Sigmoid colon (tissue), 7 donors: ENCODE measurements around the gene THAP5. TPM values are rescaled to one million over a fixed set of nuclear protein-coding genes. Genes with fewer than 3 reads are reported as not detected.

Experiments used
- DNase-seq: peaks from one replicate; pipeline ENCODE4 v3.0.0-alpha.2; 2019
- H3K27ac ChIP-seq, 4 donors: fragments of 200-600 bp; sonication (generic); one replicate each; pipeline ENCODE4 v1.5.1; 2016 to 2019; ENCODE audit warnings: mild to moderate bottlenecking in 1 of 4
- H3K27me3 ChIP-seq, 3 donors: fragments of 200-600 bp; sonication (generic); one replicate each; pipeline ENCODE4 v1.5.1; 2019; ENCODE audit warnings: mild to moderate bottlenecking in 1 of 3
- H3K36me3 ChIP-seq, 4 donors: fragments of 200-600 bp; sonication (generic); one replicate each; pipeline ENCODE4 v1.5.1; 2016 to 2019
- H3K4me1 ChIP-seq, 4 donors: fragments of 200-600 bp; sonication (generic); one replicate each; pipeline ENCODE4 v1.5.1; 2017 to 2019
- H3K4me3 ChIP-seq, 4 donors: fragments of 200-600 bp; sonication (generic); one replicate each; pipeline ENCODE4 v1.5.1; 2017 to 2019; ENCODE audit warnings: mild to moderate bottlenecking in 2 of 4, moderate library complexity in 1 of 4
- H3K9me3 ChIP-seq, 4 donors: fragments of 200-600 bp in 3 of 4; sonication (generic) in 3 of 4; one replicate each; pipeline versions ENCODE4 v1.5.1 to v1.6.1; 2013 to 2019
- EP300 ChIP-seq, 4 donors: sonication (generic); formaldehyde crosslinking; IDR thresholded peaks; one replicate each; pipeline ENCODE4 v1.6.1; 2017; ENCODE audit warnings: antibody characterized with exemption in 4 of 4
- POLR2A ChIP-seq, 2 donors: fragments of 450-650 bp; IDR thresholded peaks; one replicate each; pipeline ENCODE4 v1.6.1; 2016; ENCODE audit warnings: antibody characterized with exemption in 2 of 2, mild to moderate bottlenecking in 2 of 2, moderate library complexity in 2 of 2
- POLR2AphosphoS5 ChIP-seq, 4 donors: sonication (generic); formaldehyde crosslinking; IDR thresholded peaks; one replicate each; pipeline ENCODE4 v1.6.1; 2017; ENCODE audit warnings: antibody characterized with exemption in 4 of 4
- WGBS, 2 donors: extraction: QIAGEN DNeasy Blood & Tissue Kit; methylation state at CpG; one replicate each; pipeline ENCODE4 v1.1.7; 2013; 5-methylcytosine and 5-hydroxymethylcytosine counted together
- intact Hi-C: fragments of 100-400 bp; cut with DNase I; formaldehyde crosslinking; loops from one replicate; pipeline ENCODE4 v1.15.1; 2023
- polyA plus RNA-seq, 3 donors: library from polyadenylated mRNA; stranded (reverse); fragments of 200-250 nt; gene quantifications; one replicate each; pipeline ENCODE4 v1.2.3, GENCODE V29; 2013
- total RNA-seq, 4 donors: library from RNA; depleted of rRNA; stranded (reverse); fragments of >200 nt; gene quantifications; one replicate each; pipeline ENCODE4 v1.1.0, GENCODE V29; 2016
- TF ChIP-seq, protein P1 (sequence below), 4 experiments: fragments of 450-650 bp in 3 of 4; fragments of 200-600 bp in 1 of 4; IDR thresholded peaks; one replicate each; pipeline ENCODE4 v1.5.1; 2016 to 2019; ENCODE audit warnings: antibody characterized with exemption in 4 of 4, mild to moderate bottlenecking in 3 of 4, moderate library complexity in 2 of 4
- donor health status: healthy with polysubstance abuse.
- donor health status: Bipolar disorder and iron deficiency.
- donor health status: healthy.

THAP5 gene, protein sequence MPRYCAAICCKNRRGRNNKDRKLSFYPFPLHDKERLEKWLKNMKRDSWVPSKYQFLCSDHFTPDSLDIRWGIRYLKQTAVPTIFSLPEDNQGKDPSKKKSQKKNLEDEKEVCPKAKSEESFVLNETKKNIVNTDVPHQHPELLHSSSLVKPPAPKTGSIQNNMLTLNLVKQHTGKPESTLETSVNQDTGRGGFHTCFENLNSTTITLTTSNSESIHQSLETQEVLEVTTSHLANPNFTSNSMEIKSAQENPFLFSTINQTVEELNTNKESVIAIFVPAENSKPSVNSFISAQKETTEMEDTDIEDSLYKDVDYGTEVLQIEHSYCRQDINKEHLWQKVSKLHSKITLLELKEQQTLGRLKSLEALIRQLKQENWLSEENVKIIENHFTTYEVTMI
- total RNA-seq (10 to 100 TPM; 28.5 to 37.1 (median 31.5) TPM), polyA plus RNA-seq (10 to 100 TPM in 1 of 3 donors, 1 to 10 TPM in 2; 9.6 to 12.7 (median 9.7) TPM)

DNA sequence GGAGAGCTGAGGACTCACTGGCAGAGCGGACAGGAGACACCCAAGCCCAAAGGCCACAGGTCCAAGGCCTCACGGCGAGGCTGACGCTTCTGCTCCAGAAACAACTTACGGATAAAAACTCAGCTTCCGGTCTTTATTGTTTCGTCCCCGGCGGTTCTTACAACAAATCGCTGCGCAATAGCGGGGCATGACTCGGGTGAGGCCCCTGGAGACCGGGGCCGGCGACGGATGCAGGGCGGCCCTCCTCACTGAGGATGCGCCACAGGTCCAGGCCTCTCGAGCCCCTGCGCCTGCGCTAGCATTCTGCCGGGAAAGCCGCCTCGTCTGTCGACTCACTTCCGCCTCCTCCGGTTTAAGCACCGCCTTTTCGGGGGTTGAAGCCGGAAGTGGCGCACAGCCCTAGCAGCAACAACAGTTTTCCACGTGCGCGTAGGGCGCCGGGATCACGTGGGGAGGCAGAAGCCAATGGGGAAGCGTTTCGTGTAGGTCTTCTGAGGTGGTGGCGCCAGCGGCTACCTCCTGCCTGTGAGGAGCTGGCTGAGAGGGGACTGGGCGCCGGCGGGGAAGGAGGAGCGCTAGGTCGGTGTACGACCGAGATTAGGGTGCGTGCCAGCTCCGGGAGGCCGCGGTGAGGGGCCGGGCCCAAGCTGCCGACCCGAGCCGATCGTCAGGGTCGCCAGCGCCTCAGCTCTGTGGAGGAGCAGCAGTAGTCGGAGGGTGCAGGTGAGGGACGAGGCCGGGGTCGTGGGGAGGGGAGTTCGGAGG is at the start of gene THAP5, which contains the start of gene DNAJB9:
THAP5 (minus strand) TSS at position 326 of the 765 bp plus-strand sequence; CDS start at position 189, 137 bp downstream.
DNAJB9 (plus strand) TSS at position 494 of the 765 bp plus-strand sequence. CDS start 1,853 bp downstream, outside the sequence.
- DNase-seq: peak; percentile 100
- no peaks in the 10 kb centered on the region for H3K27me3 ChIP-seq
- H3K27ac ChIP-seq: peak within 1 kb of the TSS; percentile 97 to 99 (median 98)
- intact Hi-C loops: loop anchor here (1.0 kb wide), 1 partner anchor 43 kb away; the partner anchor contains the start of gene PNPLA8
- H3K4me3 ChIP-seq: peak within 1 kb of the TSS; percentile 79 to 90 (median 84)
- TF ChIP-seq EP300 (IDR thresholded peaks at IDR 0.05) (peak in 1 of 4 donors; percentile 96), POLR2A (IDR thresholded peaks at IDR 0.05) (peak; percentile 85 to 93), POLR2AphosphoS5 (IDR thresholded peaks at IDR 0.05) (peak; percentile 96 to 99 (median 98))
- TF ChIP-seq, protein P1, sequence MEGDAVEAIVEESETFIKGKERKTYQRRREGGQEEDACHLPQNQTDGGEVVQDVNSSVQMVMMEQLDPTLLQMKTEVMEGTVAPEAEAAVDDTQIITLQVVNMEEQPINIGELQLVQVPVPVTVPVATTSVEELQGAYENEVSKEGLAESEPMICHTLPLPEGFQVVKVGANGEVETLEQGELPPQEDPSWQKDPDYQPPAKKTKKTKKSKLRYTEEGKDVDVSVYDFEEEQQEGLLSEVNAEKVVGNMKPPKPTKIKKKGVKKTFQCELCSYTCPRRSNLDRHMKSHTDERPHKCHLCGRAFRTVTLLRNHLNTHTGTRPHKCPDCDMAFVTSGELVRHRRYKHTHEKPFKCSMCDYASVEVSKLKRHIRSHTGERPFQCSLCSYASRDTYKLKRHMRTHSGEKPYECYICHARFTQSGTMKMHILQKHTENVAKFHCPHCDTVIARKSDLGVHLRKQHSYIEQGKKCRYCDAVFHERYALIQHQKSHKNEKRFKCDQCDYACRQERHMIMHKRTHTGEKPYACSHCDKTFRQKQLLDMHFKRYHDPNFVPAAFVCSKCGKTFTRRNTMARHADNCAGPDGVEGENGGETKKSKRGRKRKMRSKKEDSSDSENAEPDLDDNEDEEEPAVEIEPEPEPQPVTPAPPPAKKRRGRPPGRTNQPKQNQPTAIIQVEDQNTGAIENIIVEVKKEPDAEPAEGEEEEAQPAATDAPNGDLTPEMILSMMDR (IDR thresholded peaks at IDR 0.05): no peak
- WGBS, 2 donors: 0% methylated on average over 65 of the region's 65 CpGs
- H3K4me1 ChIP-seq: peaks cover 0 to 37% (median 26%) of the 10 kb centered on the region in 4 donors
- peaks cover 0 to 26% (median 3%) of the 10 kb centered on the region in 4 donors for H3K36me3 ChIP-seq
- H3K9me3 ChIP-seq: no peaks in the 10 kb centered on the region

DNA sequence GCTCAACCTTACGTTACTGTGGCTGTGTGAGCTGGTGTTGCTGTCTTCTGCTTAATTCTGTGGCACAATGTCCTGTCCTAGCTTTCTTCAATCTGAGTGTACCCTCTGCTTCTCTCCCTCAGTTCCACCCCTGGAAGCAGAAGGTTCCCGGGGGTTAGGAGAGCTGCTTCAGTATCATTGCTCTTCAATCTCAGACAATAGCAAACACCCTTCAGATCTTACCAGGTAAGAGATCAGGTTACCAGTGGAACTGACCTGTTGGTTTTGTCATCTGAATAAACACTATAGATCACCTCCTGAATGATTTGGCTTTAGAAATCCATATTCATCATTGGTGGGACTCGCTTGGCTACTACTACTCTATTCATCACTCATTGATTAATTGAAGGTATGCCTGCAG is 48.5 kb upstream of the THAP5 start:
- intact Hi-C loops: no loop called here
- H3K4me3 ChIP-seq: no peak overlapping the region
- 68 to 81% methylated on average over 3 of the region's 3 CpGs for WGBS, 2 donors
- no peak overlapping the region for H3K27ac ChIP-seq
- no peaks in the 10 kb centered on the region for H3K4me1 ChIP-seq
- no peaks in the 10 kb centered on the region for H3K36me3 ChIP-seq
- no peaks in the 10 kb centered on the region for H3K27me3 ChIP-seq
- no peak for DNase-seq
- H3K9me3 ChIP-seq: no peaks in the 10 kb centered on the region
- TF ChIP-seq POLR2AphosphoS5 (IDR thresholded peaks at IDR 0.05) (no peak), POLR2A (IDR thresholded peaks at IDR 0.05) (no peak), EP300 (IDR thresholded peaks at IDR 0.05) (no peak)
- TF ChIP-seq, protein P1 (IDR thresholded peaks at IDR 0.05): no peak

DNA sequence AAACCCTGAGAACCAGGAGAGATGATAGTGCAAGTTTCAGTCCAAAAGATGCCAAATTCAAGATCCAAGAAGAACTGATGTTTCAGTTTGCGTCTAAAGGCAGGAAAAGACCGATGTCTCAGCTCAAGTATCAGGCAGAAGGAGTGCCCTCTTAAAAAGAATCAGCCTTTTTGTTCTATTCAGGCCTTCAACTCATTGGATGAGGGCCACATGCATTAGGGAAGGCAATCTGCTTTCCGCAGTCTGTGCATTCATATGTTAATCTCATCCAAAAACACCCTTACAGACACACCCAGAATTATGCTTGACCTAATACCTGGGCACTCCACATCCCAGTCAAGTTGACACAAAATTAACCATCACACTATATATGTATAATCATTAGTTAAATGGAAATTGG is 45.4 kb upstream of the THAP5 start:
- TF ChIP-seq EP300 (IDR thresholded peaks at IDR 0.05): no peak
- TF ChIP-seq POLR2AphosphoS5 (IDR thresholded peaks at IDR 0.05): no peak
- TF ChIP-seq POLR2A (IDR thresholded peaks at IDR 0.05): no peak
- TF ChIP-seq, protein P1 (IDR thresholded peaks at IDR 0.05): no peak
- no peak for DNase-seq
- Histone ChIP-seq H3K27ac (no peak overlapping the region), H3K36me3 (no peaks in the 10 kb centered on the region), H3K4me1 (no peaks in the 10 kb centered on the region), H3K27me3 (no peaks in the 10 kb centered on the region), H3K4me3 (no peak overlapping the region), H3K9me3 (no peaks in the 10 kb centered on the region)
- intact Hi-C loops: loop anchor here (5.0 kb wide), 1 partner anchor 1037 kb away; no protein-coding TSS in a partner anchor
- WGBS, 2 donors: 90 to 93% methylated on average over 3 of the region's 3 CpGs

DNA sequence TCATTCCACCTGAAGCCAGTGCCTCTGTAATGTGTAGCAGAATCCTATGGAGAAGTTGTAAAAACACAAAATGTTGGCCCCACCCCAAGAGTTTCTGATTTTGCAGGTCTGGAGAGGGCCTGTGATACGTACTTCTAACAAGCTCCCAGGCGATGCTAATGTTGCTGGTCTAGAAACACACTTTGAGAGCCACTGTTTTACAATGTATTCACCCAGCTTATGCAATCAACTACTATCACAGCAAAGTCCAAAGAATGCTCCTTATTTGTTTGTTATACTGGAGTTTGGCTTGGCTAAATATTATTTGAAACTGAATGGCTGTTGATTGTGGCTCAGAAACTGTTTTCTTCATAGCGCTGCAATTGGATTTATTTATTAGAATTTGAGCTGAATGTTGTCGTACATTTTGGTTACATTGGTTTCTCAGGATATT is 44.5 kb upstream of the THAP5 start:
- Histone ChIP-seq H3K27ac (no peak overlapping the region), H3K27me3 (no peaks in the 10 kb centered on the region), H3K4me1 (no peaks in the 10 kb centered on the region), H3K9me3 (no peaks in the 10 kb centered on the region), H3K4me3 (no peak overlapping the region), H3K36me3 (no peaks in the 10 kb centered on the region)
- no peak for DNase-seq
- 71 to 86% methylated on average over 4 of the region's 4 CpGs for WGBS, 2 donors
- intact Hi-C loops: loop anchor here (5.0 kb wide), 1 partner anchor 1038 kb away; no protein-coding TSS in a partner anchor
- TF ChIP-seq EP300 (IDR thresholded peaks at IDR 0.05) (no peak), POLR2A (IDR thresholded peaks at IDR 0.05) (no peak), POLR2AphosphoS5 (IDR thresholded peaks at IDR 0.05) (no peak)
- TF ChIP-seq, protein P1 (IDR thresholded peaks at IDR 0.05): no peak
